Gastrocnemius medialis (tissue), 4 donors: ENCODE results near the gene ABR. TPM values are rescaled to one million over a fixed set of nuclear protein-coding genes. Genes with fewer than 3 reads are reported as not detected.
"Not testable (repeated sequence)": the region's sequence is repeated elsewhere in the genome, so short reads cannot be mapped to it uniquely, and the experiment has no call there.

Source experiments
- ATAC-seq, 2 donors: fragments of 150-250 bp; one replicate each; pipeline ENCODE4 v1.9.1; 2016
- DNase-seq, 2 donors: peaks; one replicate each; pipeline ENCODE4 v3.0.0-alpha.2; 2019
- H3K27ac ChIP-seq, 4 donors: fragments of 200-600 bp; sonication (generic); 1 replicate in 1 of 4; 2 replicates in 3 of 4; pipeline ENCODE4 v1.5.1; 2016 to 2018; ENCODE audit warnings: mild to moderate bottlenecking in 2 of 4, moderate library complexity in 1 of 4
- H3K27me3 ChIP-seq, 3 donors: fragments of 200-600 bp; sonication (generic) in 2 of 3; 1 replicate in 1 of 3; 2 replicates in 2 of 3; pipeline versions ENCODE4 v1.5.1 to v1.6.0; 2016 to 2019; ENCODE audit warnings: mild to moderate bottlenecking in 1 of 3, moderate library complexity in 1 of 3
- H3K36me3 ChIP-seq, 2 donors: fragments of 200-600 bp; sonication (generic) in 1 of 2; one replicate each; pipeline ENCODE4 v1.5.1; 2017 to 2018
- H3K4me1 ChIP-seq, 2 donors: fragments of 200-600 bp; sonication (generic) in 1 of 2; one replicate each; pipeline ENCODE4 v1.5.1; 2016 to 2017; ENCODE audit warnings: mild to moderate bottlenecking in 2 of 2
- H3K4me3 ChIP-seq, 4 donors: fragments of 200-600 bp; sonication (generic) in 3 of 4; 1 replicate in 1 of 4; 2 replicates in 3 of 4; pipeline ENCODE4 v1.5.1; 2016 to 2019; ENCODE audit warnings: mild to moderate bottlenecking in 2 of 4
- H3K9me3 ChIP-seq, 3 donors: fragments of 200-600 bp; sonication (generic) in 2 of 3; 1 replicate in 1 of 3; 2 replicates in 2 of 3; pipeline ENCODE4 v1.5.1; 2016 to 2019
- CTCF ChIP-seq, 5 experiments: fragments of 450-650 bp in 3 of 5; fragments of 200-600 bp in 2 of 5; sonication (generic) in 2 of 5; IDR thresholded peaks in 4 of 5; conservative IDR thresholded peaks in 1 of 5; 1 replicate in 4 of 5; 2 replicates in 1 of 5; pipeline ENCODE4 v1.5.1; 2016 to 2019; ENCODE audit warnings: antibody characterized with exemption in 5 of 5, mild to moderate bottlenecking in 3 of 5, moderate library complexity in 3 of 5
- POLR2A ChIP-seq, 2 donors: fragments of 450-650 bp; IDR thresholded peaks; one replicate each; pipeline ENCODE4 v1.6.1; 2017; ENCODE audit warnings: antibody characterized with exemption in 2 of 2, mild to moderate bottlenecking in 2 of 2, moderate library complexity in 2 of 2
- in situ Hi-C, 4 donors: fragments of 200-750 bp; cut with MboI; loops; one replicate each; pipeline versions ENCODE4 v1.15.0 to v1.8.0; 2017; ENCODE audit warnings: low sequenced_read_pairs in 4 of 4
- intact Hi-C: fragments of 100-400 bp; cut with DNase I; formaldehyde crosslinking; loops from one replicate; pipeline ENCODE4 v1.15.1; 2023; ENCODE audit warnings: low total_unique reads
- total RNA-seq, 4 donors: library from RNA; depleted of rRNA; stranded (reverse); fragments of >200 nt; gene quantifications; one replicate each; pipeline versions ENCODE4 v1.1.0 to v1.2.3, GENCODE V29; 2016

Gene ABR
- total RNA-seq, 4 donors from 2014 or later = 9.7 to 15.4 (median 12.8) TPM

- in situ Hi-C loops = loop anchor here in 3 of 4 donors (5.0 to 10.0 kb wide), 2 partner anchors 62 to 65 kb away; no protein-coding TSS in a partner anchor
- Histone ChIP-seq H3K9me3 (no peaks in the 10 kb centered on the region), H3K36me3 (no peaks in the 10 kb centered on the region), H3K27ac (peak overlapping the region; percentile 27 to 71 (median 62)), H3K4me3 (no peak overlapping the region), H3K4me1 (peaks cover 7 to 11% of the 10 kb centered on the region in 2 donors), H3K27me3 (peaks cover 0 to 9% (median 0%) of the 10 kb centered on the region in 3 donors)
- DNase-seq (peak; percentile 68 to 69), ATAC-seq (peak; percentile 83 to 84)
- peak; percentile 88 to 94 (median 92) for TF ChIP-seq CTCF (IDR thresholded peaks at IDR 0.05 in 4 of 5, conservative IDR thresholded peaks at IDR 0.05 in 1 of 5)
- TF ChIP-seq POLR2A (IDR thresholded peaks at IDR 0.05) = no peak
- intact Hi-C loops = loop anchor here (1.0 to 2.0 kb wide), 2 partner anchors 65 to 210 kb away; no protein-coding TSS in a partner anchor
Observed at GRCh38 chr17:1122533-1123392, 57.0 kb downstream of the ABR start.

GRCh38 chr17:1121442-1121817, 58.4 kb downstream of the ABR start:
- intact Hi-C loops, H3K4me1 ChIP-seq, DNase-seq: not testable (repeated sequence)

GRCh38 chr17:1120596-1121441, 59.0 kb downstream of the ABR start:
- ATAC-seq = no peak
- intact Hi-C loops = no loop called here
- Histone ChIP-seq H3K27me3 (peaks cover 0 to 9% (median 0%) of the 10 kb centered on the region in 3 donors), H3K9me3 (no peaks in the 10 kb centered on the region), H3K27ac (no peak overlapping the region), H3K36me3 (no peaks in the 10 kb centered on the region), H3K4me1 (peaks cover 7 to 8% of the 10 kb centered on the region in 2 donors), H3K4me3 (no peak overlapping the region)
- TF ChIP-seq CTCF (IDR thresholded peaks at IDR 0.05 in 4 of 5, conservative IDR thresholded peaks at IDR 0.05 in 1 of 5) (no peak), POLR2A (IDR thresholded peaks at IDR 0.05) (no peak)
- in situ Hi-C loops = loop anchor here in 3 of 4 donors (5.0 to 10.0 kb wide), 2 partner anchors 64 to 66 kb away; no protein-coding TSS in a partner anchor
- DNase-seq = no peak

More at GRCh38 chr17:1121442-1121817, 58.4 kb downstream of the ABR start:
- H3K36me3 ChIP-seq, ATAC-seq, H3K27me3 ChIP-seq, H3K27ac ChIP-seq, H3K4me3 ChIP-seq, H3K9me3 ChIP-seq: not testable (repeated sequence)
- in situ Hi-C loops = loop anchor here in 3 of 4 donors (5.0 to 10.0 kb wide), 2 partner anchors 63 to 66 kb away; no protein-coding TSS in a partner anchor

GRCh38 chr17:1119924-1120323, 59.9 kb downstream of the ABR start:
- no peak overlapping the region for H3K4me3 ChIP-seq
- H3K9me3 ChIP-seq = no peaks in the 10 kb centered on the region
- no peaks in the 10 kb centered on the region for H3K36me3 ChIP-seq
- in situ Hi-C loops (loop anchor here in 3 of 4 donors (5.0 to 10.0 kb wide), 2 partner anchors 65 to 67 kb away; no protein-coding TSS in a partner anchor), intact Hi-C loops (no loop called here)
- peaks cover 13 to 15% of the 10 kb centered on the region in 2 donors for H3K4me1 ChIP-seq
- peaks cover 0 to 9% (median 0%) of the 10 kb centered on the region in 3 donors for H3K27me3 ChIP-seq
- DNase-seq (no peak), ATAC-seq (no peak)
- TF ChIP-seq CTCF (IDR thresholded peaks at IDR 0.05 in 4 of 5, conservative IDR thresholded peaks at IDR 0.05 in 1 of 5) (no peak), POLR2A (IDR thresholded peaks at IDR 0.05) (no peak)
- no peak overlapping the region for H3K27ac ChIP-seq
